Measurements from ENCODE around the gene PCSK7.
A peak's percentile ranks its signal among the peaks of the same experiment; 100 is the strongest.
"Not testable (repeated sequence)": the region's sequence is repeated elsewhere in the genome, so short reads cannot be mapped to it uniquely, and the experiment has no call there.

The PCSK7 gene

GRCh38 chr11:117231842-117232091 is at the start of gene PCSK7:
TSS of gene PCSK7 (minus strand) at chr11:117232073. CDS start at chr11:117229844, 2,229 bp downstream.
- DNase-seq (ENCODE audit: low read depth in 2 of 2), result peak; percentile 43 to 60

GRCh38 chr11:117281159-117281558 is 49.3 kb upstream of the PCSK7 start:
- DNase-seq (ENCODE audit: low read depth in 2 of 2), result no peak

GRCh38 chr11:117279711-117280376 is 48.0 kb upstream of the PCSK7 start:
- no peak for DNase-seq (ENCODE audit: low read depth in 2 of 2)

GRCh38 chr11:117278347-117278746 is 46.5 kb upstream of the PCSK7 start:
- no peak for DNase-seq (ENCODE audit: low read depth in 2 of 2)

- no peak for DNase-seq (ENCODE audit: low read depth in 2 of 2)
Measured at GRCh38 chr11:117273550-117274289, 41.8 kb upstream of the PCSK7 start.

GRCh38 chr11:117272175-117272574 is 40.3 kb upstream of the PCSK7 start:
- not testable (repeated sequence) for DNase-seq (ENCODE audit: low read depth in 2 of 2)

GRCh38 chr11:117271208-117271607 is 39.3 kb upstream of the PCSK7 start:
- DNase-seq (ENCODE audit: low read depth in 2 of 2), result no peak

- DNase-seq (ENCODE audit: low read depth in 2 of 2), result no peak
Measured at GRCh38 chr11:117269856-117270255, 38.0 kb upstream of the PCSK7 start.

GRCh38 chr11:117265745-117266144 is 33.9 kb upstream of the PCSK7 start:
- no peak for DNase-seq (ENCODE audit: low read depth in 2 of 2)

- DNase-seq (ENCODE audit: low read depth in 2 of 2), result not testable (repeated sequence)
Measured at GRCh38 chr11:117264624-117265323, 32.9 kb upstream of the PCSK7 start.

GRCh38 chr11:117259417-117259816 is 27.5 kb upstream of the PCSK7 start:
- no peak for DNase-seq (ENCODE audit: low read depth in 2 of 2)

- no peak for DNase-seq (ENCODE audit: low read depth in 2 of 2)
Measured at GRCh38 chr11:117258576-117258975, 26.7 kb upstream of the PCSK7 start.

- no peak for DNase-seq (ENCODE audit: low read depth in 2 of 2)
Measured at GRCh38 chr11:117256573-117256972, 24.7 kb upstream of the PCSK7 start.

GRCh38 chr11:117255966-117256365 is 24.1 kb upstream of the PCSK7 start:
- DNase-seq (ENCODE audit: low read depth in 2 of 2), result no peak

- no peak for DNase-seq (ENCODE audit: low read depth in 2 of 2)
Measured at GRCh38 chr11:117251506-117251905, 19.6 kb upstream of the PCSK7 start.

GRCh38 chr11:117249571-117249970 is 17.7 kb upstream of the PCSK7 start:
- DNase-seq (ENCODE audit: low read depth in 2 of 2), result no peak

- DNase-seq (ENCODE audit: low read depth in 2 of 2), result no peak
Measured at GRCh38 chr11:117248341-117248740, 16.5 kb upstream of the PCSK7 start.

- no peak for DNase-seq (ENCODE audit: low read depth in 2 of 2)
Measured at GRCh38 chr11:117239295-117239694, 7.4 kb upstream of the PCSK7 start.

- DNase-seq (ENCODE audit: low read depth in 2 of 2), result no peak
Measured at GRCh38 chr11:117238221-117238620, 6.3 kb upstream of the PCSK7 start.

GRCh38 chr11:117232911-117233409 is 1.1 kb upstream of the PCSK7 start:
- DNase-seq (ENCODE audit: low read depth in 2 of 2), result no peak

- peak; percentile 60 to 62 for DNase-seq (ENCODE audit: low read depth in 2 of 2)
Measured at GRCh38 chr11:117232092-117232878, 412 bp upstream of the PCSK7 start, which contains the start of gene RNF214. TSS of gene RNF214 (plus strand) at chr11:117232671. CDS start at chr11:117234273, 1,602 bp downstream.

Measured in stimulated activated CD4-positive, alpha-beta T cell treated with anti-CD3 and anti-CD28 coated beads, Interleukin-12 subunit alpha, Interleukin-12 subunit beta, amount 100 ng/mL, for 24 hours (primary cell).